ENCODE results near the gene EIF2D.
"Not testable (repeated sequence)": the region's sequence is repeated elsewhere in the genome, so short reads cannot be mapped to it uniquely, and the experiment has no call there.

The EIF2D gene

GRCh38 chr1:206635080-206635977 is 23.1 kb upstream of the EIF2D start, which contains the start of gene DYRK3:
DYRK3 (plus strand) TSS chr1:206635536; CDS start chr1:206635704, 168 bp downstream.
- peak; percentile 95 for DNase-seq (ENCODE audit: low spot score)

GRCh38 chr1:206634365-206635079 is 22.3 kb upstream of the EIF2D start:
- DNase-seq (ENCODE audit: low spot score), result peak; percentile 80

GRCh38 chr1:206633708-206634121 is 21.4 kb upstream of the EIF2D start:
- DNase-seq (ENCODE audit: low spot score), result no peak

GRCh38 chr1:206631085-206631509 is 18.8 kb upstream of the EIF2D start:
- DNase-seq (ENCODE audit: low spot score), result peak; percentile 39

GRCh38 chr1:206628916-206629315 is 16.7 kb upstream of the EIF2D start:
- no peak for DNase-seq (ENCODE audit: low spot score)

- not testable (repeated sequence) for DNase-seq (ENCODE audit: low spot score)
These were observed 14.1 kb upstream of the EIF2D start for GRCh38 chr1:206626396-206626795.

- peak; percentile 51 for DNase-seq (ENCODE audit: low spot score)
These were observed 2.9 kb downstream of the EIF2D start for GRCh38 chr1:206609229-206609991.

GRCh38 chr1:206608108-206608698 is 4.1 kb downstream of the EIF2D start:
- DNase-seq (ENCODE audit: low spot score), result peak; percentile 74

- no peak for DNase-seq (ENCODE audit: low spot score)
These were observed 5.4 kb downstream of the EIF2D start for GRCh38 chr1:206606867-206607266.

- DNase-seq (ENCODE audit: low spot score), result no peak
These were observed 7.4 kb downstream of the EIF2D start for GRCh38 chr1:206604861-206605260.

- DNase-seq (ENCODE audit: low spot score), result no peak
These were observed 11.7 kb downstream of the EIF2D start for GRCh38 chr1:206600527-206600926.

- DNase-seq (ENCODE audit: low spot score), result no peak
These were observed 16.0 kb downstream of the EIF2D start for GRCh38 chr1:206596319-206596666.

- no peak for DNase-seq (ENCODE audit: low spot score)
These were observed 16.5 kb downstream of the EIF2D start for GRCh38 chr1:206595581-206596318.

- DNase-seq (ENCODE audit: low spot score), result no peak
These were observed 18.8 kb downstream of the EIF2D start for GRCh38 chr1:206593351-206593925.

- DNase-seq (ENCODE audit: low spot score), result no peak
These were observed 20.6 kb downstream of the EIF2D start for GRCh38 chr1:206591696-206592095.

GRCh38 chr1:206591226-206591625 is 21.0 kb downstream of the EIF2D start:
- DNase-seq (ENCODE audit: low spot score), result no peak

- DNase-seq (ENCODE audit: low spot score), result peak; percentile 95
These were observed 22.1 kb downstream of the EIF2D start for GRCh38 chr1:206590025-206590758.

GRCh38 chr1:206589206-206589605 is 23.1 kb downstream of the EIF2D start:
- DNase-seq (ENCODE audit: low spot score), result no peak

- DNase-seq (ENCODE audit: low spot score), result no peak
These were observed 23.8 kb downstream of the EIF2D start for GRCh38 chr1:206588492-206588891.

GRCh38 chr1:206587904-206588303 is 24.4 kb downstream of the EIF2D start:
- DNase-seq (ENCODE audit: low spot score), result no peak

All from activated CD4-positive, alpha-beta T cell treated with anti-CD3 and anti-CD28 coated beads, Interleukin-2, Interleukin-4, amounts not matched to agents 100 ng/mL and 50 ng/mL, durations not matched to agents 16 hours and 8 hours (primary cell).